Measurements from ENCODE around the gene LMO4.

GRCh38 chr1:87344231-87344630 is 15.6 kb downstream of the LMO4 start:
- TF ChIP-seq EZH2 (IDR thresholded peaks at IDR 0.05) (no peak), POLR2AphosphoS5 (IDR thresholded peaks at IDR 0.05; ENCODE audit: borderline replicate concordance, low read depth, low read length) (no peak)

All from SK-N-MC (cell line).